LNCaP clone FGC (cell line): Measurements from ENCODE around the gene GNB2.

ENCODE experiments used
- DNase-seq: peaks from one replicate; pipeline ENCODE4 v3.0.0-alpha.2; 2011; ENCODE audit warnings: low read depth
- H3K4me3 ChIP-seq: 2 replicates; pipeline ENCODE4 v1.5.1; 2011; ENCODE audit warnings: mild to moderate bottlenecking, low read depth, low read length, control low read depth
- CTCF ChIP-seq: IDR thresholded peaks from 2 replicates; pipeline ENCODE4 v1.5.1; 2012; ENCODE audit warnings: mild to moderate bottlenecking; ENCODE audit not compliant: control insufficient read depth, insufficient read depth; ENCODE audit errors: extremely low read depth

The GNB2 gene

GRCh38 chr7:100630066-100630465, 43.5 kb upstream of the GNB2 start:
- TF ChIP-seq CTCF, result no peak
- H3K4me3 ChIP-seq, result no peak overlapping the region
- no peak for DNase-seq

- TF ChIP-seq CTCF, result peak; percentile 22; the same call in 1 of the 2 replicates
- peak overlapping the region; percentile 42 for H3K4me3 ChIP-seq
- no peak for DNase-seq
Observed at GRCh38 chr7:100632951-100633717, 40.4 kb upstream of the GNB2 start.

GRCh38 chr7:100639995-100640516, 33.5 kb upstream of the GNB2 start:
- H3K4me3 ChIP-seq, result no peak overlapping the region
- DNase-seq, result no peak
- no peak for TF ChIP-seq CTCF

- DNase-seq, result no peak
- TF ChIP-seq CTCF, result no peak
- no peak overlapping the region for H3K4me3 ChIP-seq
Observed at GRCh38 chr7:100640517-100641440, 32.8 kb upstream of the GNB2 start.

- no peak for TF ChIP-seq CTCF
- H3K4me3 ChIP-seq, result no peak within 1 kb of the TSS
- no peak for DNase-seq
Observed at GRCh38 chr7:100641463-100641859, 32.1 kb upstream of the GNB2 start, which contains the start of gene TFR2. TSS of gene TFR2 (minus strand) at chr7:100641552. CDS start at chr7:100641509, 43 bp downstream.

GRCh38 chr7:100641860-100642533, 31.5 kb upstream of the GNB2 start:
- no peak for TF ChIP-seq CTCF
- H3K4me3 ChIP-seq, result no peak overlapping the region
- no peak for DNase-seq
